DMS 273 treated with DMSO at 0.1 percent for 48 hours (cell line): ENCODE results near the gene DKK2.
"Not testable (repeated sequence)": the region's sequence is repeated elsewhere in the genome, so short reads cannot be mapped to it uniquely, and the experiment has no call there.

Experiments used
- DNase-seq: peaks from one replicate; lab custom pipeline; 2025; lab: John Stamatoyannopoulos, UW

Gene DKK2

DNA sequence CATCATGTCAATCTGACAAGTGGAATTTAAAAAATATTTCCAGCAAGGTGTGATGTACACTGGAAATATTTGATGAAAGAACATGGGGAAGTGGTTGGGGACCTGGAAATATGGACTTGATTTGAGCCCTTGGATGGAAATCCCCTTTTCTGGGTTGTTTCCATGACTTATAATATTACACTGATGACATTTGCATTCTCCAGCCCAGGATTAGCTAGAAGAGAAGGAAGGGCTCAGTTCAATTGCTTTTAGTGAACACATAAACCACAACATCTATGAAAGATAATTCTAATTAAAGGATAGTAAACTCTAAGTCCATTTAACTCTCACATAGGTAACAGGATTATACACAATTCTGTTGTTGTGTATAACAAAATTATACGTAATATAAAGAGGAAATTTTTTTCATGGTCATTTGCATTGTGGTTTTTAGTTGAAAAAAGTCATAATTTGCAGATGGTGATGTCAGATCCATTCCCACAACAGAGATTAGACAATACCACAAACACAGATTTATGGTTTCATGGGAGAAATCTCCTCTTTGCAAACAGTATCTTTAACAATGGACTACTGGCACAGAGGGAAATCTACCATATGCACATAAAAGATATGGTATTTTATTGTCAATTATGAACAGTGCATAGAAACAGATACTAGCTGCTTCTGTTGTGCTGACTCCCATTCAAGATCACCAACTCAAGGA is 126.5 kb downstream of the DKK2 start:
- no peak for DNase-seq

DNA sequence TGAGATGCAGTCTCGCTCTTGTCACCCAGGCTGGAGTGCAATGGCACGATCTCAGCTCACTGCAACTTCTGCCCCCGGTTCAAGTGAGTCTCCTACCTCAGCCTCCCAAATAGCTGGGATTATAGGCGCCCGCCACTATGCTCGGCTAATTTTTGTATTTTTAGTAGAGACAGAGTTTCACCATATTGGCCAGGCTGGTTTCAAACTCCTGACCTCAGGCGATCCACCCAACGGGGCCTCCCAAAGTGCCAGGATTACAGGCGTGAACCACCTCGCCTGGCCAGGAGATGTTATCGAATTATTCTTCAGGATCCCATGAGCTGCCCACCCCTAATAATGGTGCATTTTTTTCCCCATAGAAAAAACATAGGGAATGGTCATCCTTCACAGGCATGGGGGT is 128.1 kb downstream of the DKK2 start:
- DNase-seq, result not testable (repeated sequence)

DNA sequence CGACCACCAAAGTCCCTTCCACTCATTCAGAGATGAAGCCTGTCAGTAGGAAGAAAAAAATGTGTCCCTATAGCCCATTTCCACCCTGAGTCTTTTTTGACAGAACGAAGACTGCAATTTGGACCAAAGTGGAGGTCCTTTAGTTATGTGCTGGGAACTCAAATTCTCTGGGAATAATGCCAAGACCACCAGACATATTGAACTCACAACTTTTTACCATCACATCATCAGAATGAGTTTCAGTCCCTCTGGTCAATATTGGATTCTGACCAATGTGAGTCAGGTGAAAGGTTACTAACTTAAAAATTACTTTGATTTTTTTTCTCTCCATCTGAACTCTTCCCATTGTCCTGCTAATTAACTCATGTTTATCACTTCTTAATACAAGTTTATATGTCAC is 128.9 kb downstream of the DKK2 start:
- DNase-seq, result no peak

DNA sequence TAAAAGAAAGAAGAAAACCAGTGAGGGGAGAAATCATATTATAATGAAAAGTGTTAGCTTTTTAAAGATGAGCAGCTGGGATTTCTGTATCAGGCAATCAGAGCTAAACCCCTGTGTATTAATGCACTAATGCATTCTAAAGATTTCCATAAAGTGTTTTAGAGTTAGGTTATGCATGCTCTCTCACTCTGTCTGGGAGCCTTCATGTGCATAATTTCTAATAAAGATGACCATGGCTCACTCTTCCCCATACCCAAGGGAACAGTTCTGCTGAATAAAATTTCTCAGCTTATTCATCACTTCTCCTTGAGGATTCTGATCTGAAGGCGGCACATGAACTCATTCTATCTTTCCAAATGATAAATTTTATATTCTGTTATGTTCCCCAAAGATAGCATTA is 129.4 kb downstream of the DKK2 start:
- DNase-seq, result no peak

DNA sequence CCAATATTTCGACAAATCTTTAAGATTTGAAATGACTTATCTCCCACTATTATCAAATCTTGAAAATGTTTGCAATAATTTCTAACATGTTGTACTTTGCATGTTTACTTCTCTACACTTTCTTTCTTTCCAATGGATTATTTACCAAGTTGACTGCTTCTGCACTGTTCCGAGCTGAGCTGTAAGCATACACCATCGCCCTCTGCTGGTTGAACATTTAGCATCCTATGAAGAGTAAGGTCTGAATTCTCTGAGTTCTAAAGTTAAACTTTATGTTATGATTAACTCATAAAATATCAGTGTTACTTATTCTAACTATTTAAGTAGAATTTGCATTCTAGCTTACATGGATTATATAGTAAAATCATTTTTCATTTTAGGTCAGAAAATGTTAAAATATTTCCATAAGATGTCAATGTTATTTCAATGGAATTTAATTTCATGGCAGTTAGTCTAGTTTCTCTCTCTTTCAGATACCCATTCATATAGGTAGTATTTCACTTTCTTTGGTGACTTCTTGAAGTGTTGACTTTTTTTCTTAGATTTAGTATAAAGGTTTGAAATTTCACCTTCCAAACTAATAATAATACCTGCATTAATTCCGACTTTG is 137.4 kb downstream of the DKK2 start:
- DNase-seq, result no peak

DNA sequence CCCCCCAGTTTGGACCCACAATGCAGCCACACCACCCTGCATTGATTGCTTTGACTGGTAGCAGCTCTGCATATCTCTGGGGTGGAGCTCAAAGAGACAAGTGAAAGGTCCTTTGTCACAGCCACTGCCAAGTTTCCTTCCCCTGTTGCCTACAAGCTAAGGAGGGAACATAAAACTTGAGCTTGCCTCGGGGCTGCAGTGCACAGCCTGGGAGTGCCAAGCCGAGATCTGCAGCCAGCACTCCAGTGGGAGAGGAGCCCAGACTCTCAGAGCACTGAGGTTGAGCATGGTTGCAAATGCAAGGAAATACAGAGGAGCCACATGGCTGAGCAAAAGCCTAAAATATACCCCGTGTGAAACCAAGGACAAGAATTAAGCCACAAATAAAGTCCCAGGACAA is 142.2 kb downstream of the DKK2 start:
- no peak for DNase-seq

DNA sequence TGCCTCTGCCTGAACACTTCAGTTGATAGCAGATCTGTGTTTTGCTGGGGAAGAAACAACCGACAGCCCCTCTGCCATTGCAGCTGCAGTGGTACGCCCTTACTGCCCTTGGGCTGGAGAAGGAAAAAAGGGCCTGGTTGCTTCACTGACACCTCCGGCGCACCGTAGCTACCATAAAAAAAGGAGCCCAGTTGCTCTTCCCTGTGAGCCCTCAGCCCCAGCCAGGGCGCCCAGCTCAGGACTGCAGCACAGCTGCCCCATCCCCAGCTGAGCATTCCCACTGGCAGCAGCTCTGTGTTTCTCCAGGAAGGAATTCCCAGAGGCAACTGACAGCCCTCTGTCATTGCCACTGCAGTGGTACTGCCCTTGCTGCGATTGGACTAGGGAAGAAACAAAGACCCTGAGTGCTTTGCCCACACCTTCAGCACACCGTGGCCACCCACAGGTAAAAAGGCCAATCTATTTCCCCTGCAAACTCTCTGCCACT is 142.7 kb downstream of the DKK2 start:
- DNase-seq, result no peak

DNA sequence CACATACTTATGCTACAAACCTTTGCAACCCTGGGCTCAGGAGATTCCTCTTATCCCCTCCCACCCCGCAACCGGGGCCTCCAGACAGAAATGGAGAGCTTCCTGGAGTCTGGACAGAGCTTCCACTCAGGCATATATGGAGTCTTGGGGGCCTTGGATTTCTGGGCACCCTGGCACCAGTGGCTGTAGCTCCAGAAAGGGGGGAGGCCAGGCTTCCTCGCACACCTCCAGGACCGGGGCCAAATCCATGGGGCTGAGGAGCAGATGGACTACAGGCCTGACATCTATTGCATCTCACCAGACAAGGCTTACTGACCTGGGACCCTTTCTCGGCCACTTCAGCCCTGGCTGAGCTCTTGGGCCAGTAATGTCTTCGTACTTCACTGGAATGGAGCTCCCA is 143.3 kb downstream of the DKK2 start:
- DNase-seq, result no peak

DNA sequence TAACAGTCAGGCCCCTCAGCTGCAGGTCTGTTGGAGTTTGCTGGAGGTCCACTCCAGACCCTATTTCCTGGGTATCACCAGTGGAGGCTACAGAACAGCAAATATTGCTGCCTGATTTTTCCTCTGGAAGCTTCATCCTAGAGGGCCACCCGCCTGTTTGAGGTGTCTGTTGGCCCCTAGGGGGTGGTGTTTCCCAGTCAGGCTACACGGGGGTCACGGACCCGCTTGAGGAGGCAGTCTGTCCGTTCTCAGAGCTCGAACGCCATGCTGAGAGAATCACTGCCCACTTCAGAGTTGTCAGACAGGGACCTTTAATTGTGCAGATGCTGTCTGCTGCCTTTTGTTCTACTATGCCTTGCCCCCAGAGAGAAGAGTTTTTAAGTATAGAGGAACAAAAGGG is 160.8 kb downstream of the DKK2 start:
- no peak for DNase-seq
